HG03378 (cell line): ENCODE results near the gene KCTD14.

ENCODE experiments used
- ATAC-seq: cut with Tn5 transposase; IDR thresholded peaks from one replicate; pipeline ENCODE4 v1.9.1; 2021; ENCODE audit warnings: mild to moderate bottlenecking, moderate library complexity; ENCODE audit not compliant: unreplicated experiment

Gene KCTD14

GRCh38 chr11:77966338-77966737, 56.7 kb downstream of the KCTD14 start:
- ATAC-seq = no peak
